ENCODE data around the gene GPR142. TPM values are rescaled to one million over a fixed set of nuclear protein-coding genes. Genes with fewer than 3 reads are reported as not detected.

Gene GPR142, protein sequence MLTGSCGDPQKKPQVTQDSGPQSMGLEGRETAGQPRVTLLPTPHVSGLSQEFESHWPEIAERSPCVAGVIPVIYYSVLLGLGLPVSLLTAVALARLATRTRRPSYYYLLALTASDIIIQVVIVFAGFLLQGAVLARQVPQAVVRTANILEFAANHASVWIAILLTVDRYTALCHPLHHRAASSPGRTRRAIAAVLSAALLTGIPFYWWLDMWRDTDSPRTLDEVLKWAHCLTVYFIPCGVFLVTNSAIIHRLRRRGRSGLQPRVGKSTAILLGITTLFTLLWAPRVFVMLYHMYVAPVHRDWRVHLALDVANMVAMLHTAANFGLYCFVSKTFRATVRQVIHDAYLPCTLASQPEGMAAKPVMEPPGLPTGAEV
- total RNA-seq = under 1 TPM in 2 of 8 experiments, not detected in 6; 0.17 to 0.38 TPM

DNA sequence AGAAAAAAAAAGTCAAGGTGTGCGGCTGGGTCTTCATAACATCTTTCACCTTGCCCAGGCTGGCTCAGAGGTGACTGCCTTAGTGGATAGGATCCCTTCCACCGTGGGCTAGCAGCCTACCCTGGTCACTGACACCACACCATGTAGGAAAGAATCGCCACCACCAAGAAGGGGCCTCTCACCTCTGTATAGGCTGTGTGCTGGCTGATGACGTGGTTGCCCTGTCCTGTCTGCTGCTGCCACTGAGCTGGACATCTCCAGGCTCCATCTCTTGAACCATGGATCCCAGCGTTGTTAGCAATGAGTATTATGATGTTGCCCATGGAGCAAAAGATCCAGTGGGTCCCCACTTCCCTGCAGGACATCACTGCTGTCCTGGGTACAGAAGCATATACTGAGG lies at the start of gene GPR142:
Gene GPR142, plus strand, starts transcription at position 301 of the 400 bp plus-strand sequence. CDS start 2,035 bp downstream, outside the sequence.
- H3K4me1 ChIP-seq (replicated peaks in 1 of 2) = peaks cover 17 to 26% of the 10 kb centered on the region in 2 donors
- 5 to 87% (median 61%) methylated on average over 1 to 3 of the region's 5 CpGs; no CpG with 5 or more reads in 5 of the 10 experiments for WGBS, 10 experiments
- ATAC-seq (replicated peaks in 6 of 8) = no peak
- no peak within 1 kb of the TSS for H3K4me3 ChIP-seq
- in situ Hi-C loops (cut with MboI; ENCODE audit: low pct_unique_long_range_greater_than_20kb in 2 of 9, low sequenced_read_pairs in 9 of 9, unreplicated experiment in 9 of 9) = loop anchor here in 2 of 9 experiments (25.0 kb wide), 1 partner anchor 155 kb away; the partner anchor contains the start of genes RPL38 (in 2 of the 2) and TTYH2 (in 2 of the 2)
- no peak within 1 kb of the TSS for H3K27ac ChIP-seq

- 20 to 91% (median 80%) methylated on average over 1 to 7 of the region's 10 CpGs; no CpG with 5 or more reads in 3 of the 10 experiments for WGBS, 10 experiments
- no peak for ATAC-seq (replicated peaks in 6 of 8)
- no peak overlapping the region for H3K4me3 ChIP-seq
- peaks cover 6 to 8% of the 10 kb centered on the region in 2 donors for H3K4me1 ChIP-seq (replicated peaks in 1 of 2)
- in situ Hi-C loops (cut with MboI; ENCODE audit: low pct_unique_long_range_greater_than_20kb in 2 of 9, low sequenced_read_pairs in 9 of 9, unreplicated experiment in 9 of 9) = no loop called here
- H3K27ac ChIP-seq = no peak overlapping the region
Observed at GRCh38 chr17:74318391-74318790, 48.9 kb upstream of the GPR142 start.

GRCh38 chr17:74324521-74324920 lies 42.8 kb upstream of the GPR142 start:
- WGBS, 10 experiments = 34 to 92% (median 83%) methylated on average over 1 to 6 of the region's 6 CpGs; no CpG with 5 or more reads in 2 of the 10 experiments
- Histone ChIP-seq H3K4me1 (replicated peaks in 1 of 2) (peaks cover 5 to 9% of the 10 kb centered on the region in 2 donors), H3K4me3 (no peak overlapping the region), H3K27ac (no peak overlapping the region)
- no peak for ATAC-seq (replicated peaks in 6 of 8)
- in situ Hi-C loops (cut with MboI; ENCODE audit: low pct_unique_long_range_greater_than_20kb in 2 of 9, low sequenced_read_pairs in 9 of 9, unreplicated experiment in 9 of 9) = no loop called here

GRCh38 chr17:74325376-74325742 lies 41.9 kb upstream of the GPR142 start:
- H3K4me1 ChIP-seq (replicated peaks in 1 of 2) = peaks cover 5 to 9% of the 10 kb centered on the region in 2 donors
- H3K4me3 ChIP-seq = no peak overlapping the region
- no peak overlapping the region for H3K27ac ChIP-seq
- no peak for ATAC-seq (replicated peaks in 6 of 8)
- 0 to 72% (median 50%) methylated on average over 1 to 6 of the region's 11 CpGs; no CpG with 5 or more reads in 6 of the 10 experiments for WGBS, 10 experiments
- in situ Hi-C loops (cut with MboI; ENCODE audit: low pct_unique_long_range_greater_than_20kb in 2 of 9, low sequenced_read_pairs in 9 of 9, unreplicated experiment in 9 of 9) = no loop called here

DNA sequence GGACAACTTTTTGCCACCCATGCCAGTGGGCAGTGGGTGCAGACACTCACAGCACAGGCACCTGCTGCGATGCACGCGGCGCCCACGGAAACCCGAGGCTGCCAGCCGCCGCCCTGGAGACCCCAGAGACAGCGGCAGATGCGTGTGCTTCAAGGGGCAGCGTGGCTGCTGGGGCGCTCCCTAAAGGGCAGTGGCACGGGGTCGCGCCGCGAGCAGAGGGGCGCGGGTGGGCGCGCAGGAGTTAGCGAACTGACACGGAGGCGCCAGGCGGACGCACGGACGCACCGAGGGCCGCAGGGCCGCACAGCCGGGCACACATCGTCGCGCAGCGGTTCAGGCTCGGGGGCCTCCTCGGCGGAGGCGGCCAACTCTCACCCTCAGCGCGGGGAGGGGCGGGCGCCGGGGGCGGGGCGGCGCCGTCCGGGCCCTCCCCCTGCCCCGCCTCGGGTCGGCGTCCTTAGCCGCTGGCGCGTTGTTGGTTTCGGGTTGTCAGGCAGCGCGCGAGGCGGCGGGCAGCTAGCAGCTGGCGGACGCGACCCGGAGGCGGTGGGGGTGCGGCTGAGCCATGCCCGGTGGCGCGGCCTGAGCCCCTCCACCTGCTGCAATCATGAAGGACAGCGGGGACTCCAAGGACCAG lies 41.4 kb upstream of the GPR142 start, which contains the start of gene KIF19:
Gene KIF19, plus strand, starts transcription at position 484 of the 637 bp plus-strand sequence. Its CDS starts 124 bp downstream, at position 608.
- in situ Hi-C loops (cut with MboI; ENCODE audit: low pct_unique_long_range_greater_than_20kb in 2 of 9, low sequenced_read_pairs in 9 of 9, unreplicated experiment in 9 of 9) = no loop called here
- H3K4me1 ChIP-seq (replicated peaks in 1 of 2) = peaks cover 5 to 9% of the 10 kb centered on the region in 2 donors
- H3K4me3 ChIP-seq = peak within 1 kb of the TSS in 4 of 5 donors; percentile 9 to 17 (median 12)
- peak; percentile 77 to 95 (median 81) for ATAC-seq (replicated peaks in 6 of 8)
- no peak within 1 kb of the TSS for H3K27ac ChIP-seq
- WGBS, 10 experiments = no CpG with 5 or more reads among the region's 73 CpGs

DNA sequence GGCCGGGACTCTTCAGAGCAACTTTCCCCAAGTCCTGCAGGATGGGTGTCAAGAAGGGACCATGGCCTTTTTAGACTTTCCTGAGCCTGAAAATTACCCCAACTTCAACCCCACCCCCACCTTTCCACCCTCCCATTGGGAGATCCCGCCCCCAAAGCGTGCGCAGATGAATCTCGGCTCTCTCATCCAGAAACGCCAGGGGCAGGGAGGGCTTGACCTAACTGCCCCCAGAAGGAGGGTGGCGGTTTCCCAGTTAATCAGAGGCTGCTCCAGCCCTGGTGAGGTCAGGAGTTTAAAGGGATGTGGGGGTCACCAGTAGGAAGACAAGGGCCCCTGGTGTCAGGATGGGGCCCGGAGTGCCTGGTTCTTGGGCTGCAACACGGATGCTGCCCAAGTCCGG lies 40.8 kb upstream of the GPR142 start:
- Histone ChIP-seq H3K27ac (no peak overlapping the region), H3K4me3 (peak overlapping the region in 1 of 5 donors; percentile 10), H3K4me1 (replicated peaks in 1 of 2) (peaks cover 5 to 9% of the 10 kb centered on the region in 2 donors)
- peak in 1 of 8 experiments; percentile 5 for ATAC-seq (replicated peaks in 6 of 8)
- in situ Hi-C loops (cut with MboI; ENCODE audit: low pct_unique_long_range_greater_than_20kb in 2 of 9, low sequenced_read_pairs in 9 of 9, unreplicated experiment in 9 of 9) = no loop called here
- WGBS, 10 experiments = no CpG with 5 or more reads among the region's 10 CpGs

DNA sequence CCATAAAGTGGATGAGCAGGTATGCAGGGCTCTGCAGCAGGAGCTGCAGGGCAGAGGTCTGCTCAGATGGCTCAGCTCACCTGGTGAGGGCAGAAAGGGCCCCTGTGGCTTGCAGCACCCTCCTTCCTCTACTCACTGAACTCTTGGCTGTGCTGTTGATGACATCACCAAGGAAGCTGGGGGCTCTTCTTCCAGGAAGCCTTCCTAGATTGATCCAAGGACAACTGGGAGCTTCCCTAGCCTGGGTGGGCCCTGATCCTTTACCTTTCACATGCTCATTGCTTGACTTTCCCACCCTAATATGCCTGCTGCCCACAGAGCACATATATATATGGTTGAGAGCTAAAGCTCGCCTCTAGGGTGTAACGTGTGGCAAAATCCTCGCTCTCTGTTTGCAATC lies 38.8 kb upstream of the GPR142 start:
- ATAC-seq (replicated peaks in 6 of 8) = no peak
- in situ Hi-C loops (cut with MboI; ENCODE audit: low pct_unique_long_range_greater_than_20kb in 2 of 9, low sequenced_read_pairs in 9 of 9, unreplicated experiment in 9 of 9) = no loop called here

GRCh38 chr17:74329378-74329777 lies 37.9 kb upstream of the GPR142 start:
- 45 to 100% (median 80%) methylated on average over 1 to 3 of the region's 3 CpGs; no CpG with 5 or more reads in 3 of the 10 experiments for WGBS, 10 experiments
- Histone ChIP-seq H3K4me3 (no peak overlapping the region), H3K27ac (no peak overlapping the region), H3K4me1 (replicated peaks in 1 of 2) (peaks cover 18 to 22% of the 10 kb centered on the region in 2 donors)
- in situ Hi-C loops (cut with MboI; ENCODE audit: low pct_unique_long_range_greater_than_20kb in 2 of 9, low sequenced_read_pairs in 9 of 9, unreplicated experiment in 9 of 9) = no loop called here
- no peak for ATAC-seq (replicated peaks in 6 of 8)

More for the DNA sequence above, 38.8 kb upstream of the GPR142 start:
- Histone ChIP-seq H3K4me1 (replicated peaks in 1 of 2) (peaks cover 18 to 21% of the 10 kb centered on the region in 2 donors), H3K4me3 (no peak overlapping the region), H3K27ac (no peak overlapping the region)
- WGBS, 10 experiments = 60 to 100% (median 92%) methylated on average over 1 to 3 of the region's 3 CpGs; no CpG with 5 or more reads in 4 of the 10 experiments

- in situ Hi-C loops (cut with MboI; ENCODE audit: low pct_unique_long_range_greater_than_20kb in 2 of 9, low sequenced_read_pairs in 9 of 9, unreplicated experiment in 9 of 9) = no loop called here
- H3K4me3 ChIP-seq = no peak overlapping the region
- 20 to 60% (median 25%) methylated on average over 1 to 4 of the region's 8 CpGs; no CpG with 5 or more reads in 5 of the 10 experiments for WGBS, 10 experiments
- peaks cover 18 to 22% of the 10 kb centered on the region in 2 donors for H3K4me1 ChIP-seq (replicated peaks in 1 of 2)
- no peak overlapping the region for H3K27ac ChIP-seq
- no peak for ATAC-seq (replicated peaks in 6 of 8)
Observed at GRCh38 chr17:74330446-74330845, 36.9 kb upstream of the GPR142 start.

DNA sequence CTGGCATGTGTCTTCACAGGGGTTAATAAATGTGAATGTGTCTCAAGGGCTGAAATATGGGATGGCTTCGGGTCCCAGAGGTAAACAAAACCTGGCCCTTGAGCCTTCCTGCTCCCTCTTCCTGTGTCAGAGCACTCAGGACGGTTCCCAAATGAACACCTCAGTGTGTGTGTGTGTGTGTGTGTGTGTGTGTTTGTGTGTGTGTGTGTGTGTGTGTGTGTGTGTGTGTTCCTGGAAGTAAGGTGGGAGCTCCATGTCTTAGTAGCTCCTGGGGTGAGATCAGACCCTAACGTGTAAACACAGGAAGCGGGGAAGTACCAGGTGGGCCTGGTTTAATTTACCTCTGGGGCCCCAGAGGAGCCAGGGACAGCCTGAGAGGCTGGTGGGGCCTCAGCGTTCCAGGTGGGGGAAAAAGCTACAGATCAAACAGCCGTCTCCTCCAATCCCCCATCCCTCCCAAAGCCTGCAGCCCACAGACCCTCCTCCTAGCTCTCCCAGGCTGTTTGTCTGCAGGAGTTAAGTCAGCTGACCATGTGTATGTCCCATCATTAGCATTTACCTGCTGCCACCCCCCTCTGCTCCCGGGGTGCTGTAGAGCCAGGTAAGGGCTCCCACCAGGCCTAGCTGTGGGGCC lies 35.2 kb upstream of the GPR142 start:
- Histone ChIP-seq H3K27ac (peak overlapping the region in 1 of 2 donors; percentile 6), H3K4me1 (replicated peaks in 1 of 2) (peaks cover 9 to 17% of the 10 kb centered on the region in 2 donors), H3K4me3 (no peak overlapping the region)
- in situ Hi-C loops (cut with MboI; ENCODE audit: low pct_unique_long_range_greater_than_20kb in 2 of 9, low sequenced_read_pairs in 9 of 9, unreplicated experiment in 9 of 9) = no loop called here
- ATAC-seq (replicated peaks in 6 of 8) = peak in 3 of 8 experiments; percentile 3 to 6 (median 5)
- WGBS, 10 experiments = 13 to 100% (median 60%) methylated on average over 1 to 4 of the region's 7 CpGs; no CpG with 5 or more reads in 5 of the 10 experiments

- no peak overlapping the region for H3K4me3 ChIP-seq
- WGBS, 10 experiments = 10 to 100% (median 47%) methylated on average over 1 to 7 of the region's 11 CpGs; no CpG with 5 or more reads in 5 of the 10 experiments
- peak overlapping the region in 1 of 2 donors; percentile 6 for H3K27ac ChIP-seq
- peaks cover 9 to 17% of the 10 kb centered on the region in 2 donors for H3K4me1 ChIP-seq (replicated peaks in 1 of 2)
- peak in 6 of 8 experiments; percentile 31 to 79 (median 73) for ATAC-seq (replicated peaks in 6 of 8)
- in situ Hi-C loops (cut with MboI; ENCODE audit: low pct_unique_long_range_greater_than_20kb in 2 of 9, low sequenced_read_pairs in 9 of 9, unreplicated experiment in 9 of 9) = no loop called here
Observed at GRCh38 chr17:74332763-74333283, 34.5 kb upstream of the GPR142 start.

DNA sequence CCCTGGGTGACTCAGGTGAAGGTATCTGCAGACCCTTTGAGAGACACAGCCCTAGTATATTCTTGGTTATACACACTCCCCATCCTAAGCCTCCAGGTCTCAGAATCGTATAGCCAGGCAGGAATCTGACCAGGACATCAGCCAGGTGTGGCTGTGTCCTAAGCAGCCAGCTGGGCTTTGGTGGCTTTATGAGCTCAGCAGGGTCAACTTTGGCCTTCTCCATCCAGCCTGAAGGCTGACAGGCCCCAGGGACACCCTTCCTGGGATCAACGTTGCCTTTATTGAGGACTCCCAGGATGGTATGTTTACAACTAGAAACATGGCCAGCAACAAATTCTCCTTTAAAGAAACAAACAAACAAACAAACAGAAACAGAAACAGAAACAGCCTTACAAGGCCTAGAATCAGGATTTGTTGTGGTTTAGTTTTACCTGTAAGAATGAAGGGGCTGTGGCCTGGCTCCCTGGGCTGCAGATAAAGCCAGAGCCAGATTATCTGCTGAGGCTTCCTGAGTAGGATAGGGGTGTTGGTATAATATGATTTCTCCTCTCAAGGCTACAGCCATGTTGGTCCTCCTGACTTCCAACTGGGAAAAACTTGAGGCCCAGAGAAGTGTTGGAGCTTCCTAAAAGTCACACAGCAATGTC lies 32.8 kb upstream of the GPR142 start:
- WGBS, 10 experiments = 30 to 100% (median 71%) methylated on average over 1 to 2 of the region's 2 CpGs; no CpG with 5 or more reads in 3 of the 10 experiments
- no peak for ATAC-seq (replicated peaks in 6 of 8)
- no peak overlapping the region for H3K4me3 ChIP-seq
- in situ Hi-C loops (cut with MboI; ENCODE audit: low pct_unique_long_range_greater_than_20kb in 2 of 9, low sequenced_read_pairs in 9 of 9, unreplicated experiment in 9 of 9) = no loop called here
- H3K27ac ChIP-seq = no peak overlapping the region
- H3K4me1 ChIP-seq (replicated peaks in 1 of 2) = peaks cover 9 to 19% of the 10 kb centered on the region in 2 donors

Measured in motor neuron (in vitro differentiated cells).